NCI-H510A (cell line): ENCODE results near the gene DDX6.
"Not testable (repeated sequence)": the region's sequence is repeated elsewhere in the genome, so short reads cannot be mapped to it uniquely, and the experiment has no call there.

Source experiments
- DNase-seq: peaks from one replicate; lab custom pipeline; 2025; lab: John Stamatoyannopoulos, UW

DDX6 gene

DNA sequence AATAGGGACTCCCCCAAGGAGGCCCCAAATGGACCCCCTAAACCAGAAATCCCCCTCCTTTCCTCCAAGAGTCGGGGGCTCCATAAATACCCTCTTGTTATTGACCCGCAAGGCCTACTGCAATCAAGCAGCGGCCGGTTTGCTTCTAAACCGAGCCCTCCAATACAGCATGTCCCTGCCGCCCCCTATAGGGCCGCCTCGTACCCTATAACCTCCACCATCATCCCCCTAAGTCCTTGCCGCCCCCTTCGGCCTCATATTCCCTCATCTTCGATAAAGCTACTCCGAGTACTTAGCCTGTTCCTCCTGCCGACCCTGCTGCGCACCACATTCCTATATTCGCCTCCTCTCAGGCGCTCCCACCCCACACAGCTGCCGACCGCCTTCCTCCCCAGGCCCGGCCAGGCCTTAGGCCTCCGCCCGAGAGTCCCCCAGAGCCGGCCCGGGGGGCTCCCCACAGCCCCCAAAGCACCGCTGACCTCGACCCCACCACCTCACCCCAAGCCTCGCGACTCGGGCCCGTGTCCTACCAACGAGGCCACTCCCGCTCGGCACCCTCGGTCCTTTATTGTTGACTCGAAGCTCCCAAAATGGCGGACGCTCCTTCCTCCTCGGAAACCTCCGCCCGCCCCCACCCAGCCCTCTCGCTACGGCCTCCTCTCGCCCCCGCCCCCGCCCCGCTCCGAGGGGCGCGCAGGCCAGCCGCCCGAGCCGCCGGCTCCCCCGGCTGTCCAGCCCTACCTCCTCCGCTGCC, 430 bp downstream of the DDX6 start:
- peak; percentile 16 for DNase-seq

DNA sequence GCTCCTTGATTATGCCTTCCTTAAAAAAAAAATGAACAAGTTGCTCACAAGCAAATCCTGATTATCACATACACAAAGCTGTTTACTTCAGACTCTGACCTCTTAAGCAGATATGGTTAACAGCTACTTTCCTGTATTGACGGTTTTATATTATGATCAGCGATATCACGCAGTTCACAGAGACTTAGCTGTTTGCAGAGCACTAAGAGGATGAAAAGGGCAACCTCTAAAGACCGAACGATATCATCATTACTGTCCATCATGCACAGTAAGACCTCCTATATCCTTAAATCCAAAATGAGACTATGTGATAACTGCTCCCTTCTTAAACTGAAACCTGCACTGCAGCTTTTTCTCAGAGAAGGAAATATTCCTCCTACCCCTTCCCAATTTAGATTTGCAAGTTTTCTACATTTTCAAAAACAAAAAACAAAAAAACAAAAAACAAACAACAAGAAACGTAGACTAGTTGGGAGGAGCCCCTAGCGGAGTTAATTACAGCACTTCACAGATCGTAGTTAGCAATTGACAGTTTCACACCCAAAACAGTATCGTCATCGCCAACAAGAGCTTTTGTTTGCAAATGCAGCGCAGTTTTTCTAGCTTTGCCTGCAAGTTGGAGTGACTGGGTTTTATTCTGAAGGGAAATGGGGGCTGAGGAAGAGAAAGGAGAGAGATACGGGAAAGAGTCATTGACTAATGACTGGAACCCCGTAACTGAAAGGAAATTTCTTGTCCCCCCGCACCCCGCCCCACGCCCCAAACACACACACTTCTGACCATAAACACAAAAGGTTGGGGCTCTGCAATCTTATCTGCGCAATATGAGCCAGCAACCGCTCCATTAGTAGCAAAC, 1.2 kb downstream of the DDX6 start:
- DNase-seq, result no peak

DNA sequence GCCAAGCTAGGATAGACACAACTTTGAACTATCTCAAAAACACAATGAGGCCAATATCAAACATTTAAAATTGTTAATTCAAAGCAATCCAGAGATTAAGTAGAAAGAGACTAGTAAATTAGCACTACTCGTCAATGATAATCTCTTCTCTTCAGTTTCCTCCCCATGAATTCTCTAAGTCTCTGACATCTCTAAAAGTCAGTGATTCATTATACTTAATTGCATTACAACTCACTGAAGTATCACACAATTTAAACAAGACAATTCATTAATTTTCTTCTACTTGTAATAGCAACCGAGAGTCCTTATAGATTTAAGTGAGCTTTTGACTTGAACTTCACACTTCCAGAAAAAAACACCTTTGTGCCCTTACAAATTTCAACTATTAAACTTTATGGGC, 4.3 kb downstream of the DDX6 start:
- DNase-seq, result no peak

DNA sequence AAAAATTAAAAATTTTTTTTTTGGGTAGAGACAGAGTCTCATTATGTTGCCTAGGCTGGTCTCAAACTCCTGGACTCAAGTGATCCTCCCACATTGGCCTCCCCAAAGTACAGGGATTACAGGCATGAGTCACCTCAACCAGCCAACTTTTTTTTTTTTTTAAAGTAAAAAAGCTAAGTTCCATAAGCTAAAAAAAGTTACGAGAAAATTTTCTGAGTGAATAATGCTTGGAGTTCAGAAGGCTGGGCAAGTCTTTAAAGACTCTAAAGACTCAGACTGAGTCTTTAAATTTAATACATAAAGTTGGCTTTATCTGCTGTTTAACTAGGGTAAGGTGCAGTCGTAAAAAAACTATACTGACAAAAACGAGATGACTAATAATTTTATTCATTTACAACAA, 5.6 kb downstream of the DDX6 start:
- DNase-seq, result no peak

DNA sequence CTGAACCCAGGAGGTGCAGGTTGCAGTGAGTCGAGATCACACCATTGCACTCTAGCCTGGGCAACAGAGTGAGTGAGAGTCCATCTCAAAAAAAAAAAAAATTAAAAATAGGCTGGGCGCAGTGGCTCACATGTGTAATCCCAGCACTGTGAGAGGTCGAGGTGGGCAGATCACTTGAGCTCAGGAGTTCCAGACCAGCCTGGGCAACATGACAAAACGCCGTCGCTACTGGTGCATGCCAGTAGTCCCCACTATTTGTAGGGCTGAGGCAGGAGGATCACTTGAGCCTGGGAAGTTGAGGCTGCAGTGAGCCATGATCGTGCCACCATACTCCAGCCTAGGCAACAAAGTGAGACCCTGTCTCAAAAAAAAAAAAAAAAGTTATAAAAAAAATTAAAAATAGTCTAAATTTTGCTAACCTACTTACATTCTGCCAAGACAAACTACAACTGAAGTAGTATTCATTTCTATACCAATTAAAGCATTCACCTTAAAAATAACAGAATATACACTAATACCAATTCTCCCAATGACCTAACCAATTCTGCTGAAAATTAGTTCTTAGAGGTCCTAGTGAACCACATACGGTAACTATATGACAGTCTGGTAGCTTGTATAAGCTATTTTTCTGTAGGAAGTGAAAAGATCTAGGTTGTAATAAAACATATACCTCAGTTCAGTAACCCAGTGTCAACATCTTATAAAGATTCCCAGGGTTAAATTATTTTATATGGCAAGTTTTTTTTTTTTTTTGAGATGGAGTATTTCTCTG, 7.1 kb downstream of the DDX6 start:
- DNase-seq, result no peak

DNA sequence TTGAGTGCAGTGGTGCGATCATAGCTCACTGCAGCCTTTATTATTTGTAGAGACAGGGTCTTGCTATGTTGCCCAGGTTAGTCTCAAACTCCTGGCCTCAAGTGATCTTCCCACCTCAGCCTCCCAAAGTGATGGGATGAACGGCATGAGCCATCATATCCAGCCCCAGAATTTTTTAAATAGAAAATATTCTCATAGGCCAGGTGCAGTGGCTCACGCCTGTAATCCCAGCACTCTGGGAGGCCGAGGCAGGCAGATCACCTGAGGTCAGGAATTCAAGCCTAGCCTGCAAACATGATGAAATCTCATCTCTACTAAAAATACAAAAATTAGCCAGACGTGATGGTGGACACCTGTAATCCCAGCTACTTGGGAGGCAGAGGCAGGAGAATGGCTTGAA, 7.6 kb downstream of the DDX6 start:
- DNase-seq, result not testable (repeated sequence)

DNA sequence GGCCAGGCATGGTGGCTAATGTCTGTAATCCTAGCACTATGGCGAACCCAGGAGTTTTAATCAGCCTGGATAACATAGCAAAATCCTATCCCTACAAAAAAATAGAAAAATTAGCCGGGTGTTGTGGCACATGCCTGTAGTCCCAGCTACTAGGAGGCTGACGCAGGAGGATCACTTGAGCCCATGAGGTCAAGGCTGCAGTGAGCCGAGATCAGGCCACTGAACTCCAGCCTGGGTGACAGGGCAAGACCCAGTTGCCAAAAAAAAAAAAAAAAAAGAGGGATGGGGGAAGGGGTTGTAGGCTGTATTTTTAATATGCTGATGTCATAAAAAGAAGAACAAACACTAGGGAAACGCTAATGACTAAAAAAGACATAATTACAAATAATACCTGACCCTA, 12.1 kb downstream of the DDX6 start:
- no peak for DNase-seq

DNA sequence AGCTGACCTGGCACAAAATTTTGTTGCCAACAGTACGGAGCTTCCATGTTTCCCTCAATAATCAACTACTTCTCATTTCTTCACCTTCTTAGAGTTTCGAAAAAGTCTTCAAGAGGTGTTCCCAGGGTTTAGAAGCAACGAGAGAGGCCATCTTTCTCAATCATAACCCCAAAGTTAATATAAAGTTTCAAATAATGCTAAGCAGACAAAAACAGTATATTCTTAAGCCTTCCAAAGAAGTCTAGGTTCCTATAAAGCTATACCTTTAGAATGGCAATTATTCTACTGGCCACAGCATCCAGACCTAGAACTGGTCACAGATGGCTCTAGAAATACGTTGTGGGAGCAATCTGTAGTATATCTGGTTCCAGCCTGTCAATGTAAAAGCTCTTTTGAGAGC, 16.9 kb downstream of the DDX6 start:
- DNase-seq, result no peak

DNA sequence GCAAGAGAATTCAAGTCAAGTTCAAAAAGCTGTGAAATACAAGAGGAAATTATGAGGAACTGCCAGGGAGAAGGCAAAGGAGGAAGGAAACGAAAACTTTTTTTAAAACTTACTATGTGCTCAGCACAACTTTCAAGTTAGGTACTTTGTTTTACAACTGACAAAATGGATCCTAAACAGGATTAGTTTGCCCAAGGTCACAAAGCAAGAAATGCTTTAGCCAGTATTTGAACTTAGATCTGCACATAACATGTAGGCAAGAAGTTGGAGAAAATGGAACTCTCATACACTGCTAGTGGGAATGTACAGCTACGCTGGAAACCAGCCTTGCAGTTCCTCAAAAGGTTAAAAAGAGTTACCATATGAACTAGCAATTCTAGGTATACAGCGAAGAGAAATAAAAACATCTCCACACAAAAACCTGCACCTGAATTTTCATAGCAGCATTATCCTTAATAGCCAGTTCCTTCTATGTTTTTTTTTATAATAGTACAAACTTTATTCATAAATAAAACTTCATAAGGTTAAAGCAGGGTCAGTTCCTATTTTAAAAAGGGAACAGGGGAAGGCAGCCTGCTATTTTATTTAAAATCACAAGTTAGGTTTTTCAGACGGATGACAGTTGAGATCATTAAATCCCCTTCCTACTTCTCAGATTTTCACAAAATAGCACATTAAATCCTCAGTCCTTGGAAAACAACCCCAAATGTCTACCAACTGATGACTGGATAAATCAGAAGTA, 19.2 kb downstream of the DDX6 start:
- no peak for DNase-seq

DNA sequence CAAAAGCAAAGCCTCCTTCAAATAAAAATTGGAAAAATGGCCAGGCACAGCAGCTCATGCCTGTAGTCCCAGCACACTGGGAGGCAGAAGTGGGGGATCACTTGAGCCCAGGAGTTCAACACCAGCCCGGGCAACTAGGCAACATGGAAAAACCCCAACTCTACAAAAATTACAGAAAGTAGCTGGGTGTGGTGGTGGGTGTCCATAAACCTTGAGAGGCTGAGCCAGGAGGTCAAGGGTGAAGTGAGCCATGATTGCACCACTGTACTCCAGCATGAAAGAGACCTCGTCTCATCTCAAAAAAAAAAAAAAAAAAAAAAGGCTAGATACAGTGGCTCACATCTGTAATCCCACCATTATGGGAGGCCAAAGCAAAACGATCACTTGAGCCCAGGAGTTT, 22.3 kb downstream of the DDX6 start:
- DNase-seq, result no peak

DNA sequence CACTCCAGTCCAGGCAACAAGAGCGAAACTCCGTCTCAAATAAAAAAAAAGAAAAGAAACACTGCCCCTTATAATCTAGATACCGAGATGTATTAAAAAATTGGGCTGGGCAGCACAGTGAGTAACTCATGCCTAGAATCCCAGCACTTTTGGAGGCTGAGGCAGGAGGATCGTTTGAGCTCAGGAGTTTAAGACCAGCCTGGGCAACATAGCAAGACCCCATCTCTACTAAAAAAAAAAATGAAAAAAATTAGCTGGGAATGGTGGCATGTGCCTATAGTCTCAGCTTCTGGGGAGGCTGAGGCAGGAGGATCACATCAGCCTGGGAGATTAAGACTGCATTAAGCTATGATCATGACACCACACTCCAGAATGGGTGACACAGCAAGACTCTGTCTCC, 24.9 kb downstream of the DDX6 start:
- no peak for DNase-seq

DNA sequence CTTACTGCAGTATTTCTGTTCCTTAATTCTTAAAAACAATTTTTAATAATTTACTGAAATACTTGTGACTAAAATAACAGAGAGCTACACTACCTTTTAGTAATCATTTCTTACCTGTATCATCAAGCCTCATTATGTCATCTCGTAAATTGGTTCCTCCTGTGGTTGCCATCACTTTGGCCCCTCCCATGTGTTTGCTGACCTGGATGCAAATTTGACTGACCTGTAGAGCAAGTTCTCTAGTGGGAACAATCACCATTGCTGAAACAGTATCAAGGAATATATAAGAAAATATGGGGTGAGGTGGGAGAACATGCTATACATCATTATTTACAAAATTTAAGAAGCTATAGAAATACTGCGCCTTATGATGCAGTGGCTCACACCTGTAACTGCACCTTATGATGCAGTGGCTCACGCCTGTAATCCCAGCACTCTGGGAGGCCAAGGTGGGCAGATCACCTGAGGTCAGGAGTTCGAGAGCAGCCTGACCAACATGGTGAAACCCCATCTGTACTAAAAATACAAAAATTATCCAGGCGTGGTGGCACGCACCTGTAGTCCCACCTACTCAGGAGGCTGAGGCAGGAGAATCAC, 25.8 kb downstream of the DDX6 start:
- DNase-seq, result not testable (repeated sequence)

DNA sequence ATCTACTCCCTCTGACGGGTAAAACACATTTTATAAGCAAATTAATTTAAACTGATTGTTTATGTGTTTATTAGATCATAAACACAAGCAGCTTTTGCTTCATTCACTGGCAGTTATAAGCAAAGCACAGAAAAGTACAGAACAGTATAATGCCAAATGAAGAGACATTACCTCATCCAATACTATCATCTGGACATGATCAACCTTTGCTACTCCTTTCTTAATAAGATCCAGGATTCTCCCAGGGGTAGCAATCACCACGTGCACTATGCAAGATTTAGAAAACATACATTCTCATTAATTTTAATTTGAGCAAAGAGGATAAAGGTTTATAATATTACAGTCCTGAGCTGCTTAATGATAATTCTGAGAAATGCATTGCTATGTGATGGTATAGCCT, 27.9 kb downstream of the DDX6 start:
- DNase-seq, result no peak

DNA sequence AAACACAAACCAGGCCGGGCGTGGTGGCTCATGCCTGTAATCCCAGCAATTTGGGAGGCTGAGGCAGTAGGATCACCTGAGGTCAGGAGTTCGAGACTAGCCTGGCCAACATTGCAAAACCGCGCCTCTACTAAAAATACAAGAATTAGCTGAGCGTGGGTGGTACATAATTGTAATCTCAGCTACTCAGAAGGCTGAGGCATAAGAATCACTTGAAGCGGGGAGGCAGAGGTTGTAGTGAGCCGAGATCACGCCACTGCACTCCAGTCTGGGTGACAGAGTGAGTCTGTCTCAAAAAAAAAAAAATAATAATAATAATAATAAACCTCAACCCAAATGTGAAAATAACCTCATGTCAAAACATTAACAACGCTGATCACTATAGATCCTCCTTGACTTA, 29.0 kb downstream of the DDX6 start:
- not testable (repeated sequence) for DNase-seq

DNA sequence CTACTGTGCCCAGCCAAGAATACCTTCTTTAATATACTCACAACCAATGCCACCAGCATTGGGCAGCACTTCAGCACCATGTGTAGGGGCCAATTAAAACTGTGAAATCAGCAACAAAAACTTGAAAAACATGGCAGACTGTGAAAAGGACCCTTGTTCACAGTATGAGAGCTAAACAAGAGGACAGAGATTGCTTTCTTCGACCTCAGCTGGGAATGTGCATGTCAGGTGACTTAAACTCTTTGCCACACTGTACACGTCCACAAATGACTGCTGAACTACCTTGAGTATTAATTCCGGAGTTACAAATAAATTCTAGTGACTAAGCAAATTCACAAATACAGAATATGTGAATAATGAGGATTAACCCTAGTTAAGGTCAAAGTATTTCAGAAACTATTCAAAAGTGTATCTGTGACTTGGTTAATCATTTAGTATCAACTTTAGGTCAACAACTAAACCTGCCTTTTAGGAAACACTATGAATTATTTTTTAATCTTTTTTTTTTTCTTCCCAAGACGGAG, 33.0 kb downstream of the DDX6 start:
- DNase-seq, result no peak

DNA sequence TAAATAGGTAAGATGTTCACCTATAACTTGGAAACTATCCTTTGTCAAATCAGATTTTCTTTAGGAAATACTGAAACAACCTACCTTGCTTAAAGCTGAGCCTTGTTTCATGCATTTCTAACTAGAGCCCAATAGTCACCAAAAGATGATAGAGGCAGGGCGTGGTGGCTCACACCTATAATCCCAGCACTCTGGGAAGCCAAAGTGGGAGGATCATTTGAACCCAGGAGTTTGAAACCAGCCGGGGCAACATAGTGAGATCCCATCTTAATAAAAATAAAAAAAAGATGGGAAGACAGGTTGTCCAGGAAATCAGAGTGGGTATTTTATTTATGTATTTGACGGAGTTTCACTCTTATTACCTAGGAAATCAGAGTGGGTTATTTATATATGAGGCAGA, 38.3 kb downstream of the DDX6 start:
- DNase-seq, result no peak

DNA sequence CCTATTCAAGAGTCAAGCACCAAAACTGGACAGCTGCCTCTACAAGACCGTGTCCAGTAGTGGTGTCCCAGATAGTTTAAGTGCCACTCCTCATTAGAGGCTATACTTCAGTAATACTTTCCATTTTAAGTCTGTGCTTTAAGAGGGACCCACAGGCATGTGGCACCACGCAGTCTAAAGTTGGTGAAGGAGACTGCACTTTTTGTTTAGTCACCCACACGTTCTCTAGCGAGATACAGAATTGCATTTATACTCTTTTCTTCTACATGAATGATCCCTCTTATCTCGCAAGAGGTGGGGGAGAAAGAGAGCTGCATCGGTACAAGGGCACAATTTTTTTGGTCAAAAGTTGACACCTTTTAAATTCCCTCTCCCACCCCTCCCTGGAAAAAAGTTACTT, 41.5 kb downstream of the DDX6 start:
- no peak for DNase-seq

DNA sequence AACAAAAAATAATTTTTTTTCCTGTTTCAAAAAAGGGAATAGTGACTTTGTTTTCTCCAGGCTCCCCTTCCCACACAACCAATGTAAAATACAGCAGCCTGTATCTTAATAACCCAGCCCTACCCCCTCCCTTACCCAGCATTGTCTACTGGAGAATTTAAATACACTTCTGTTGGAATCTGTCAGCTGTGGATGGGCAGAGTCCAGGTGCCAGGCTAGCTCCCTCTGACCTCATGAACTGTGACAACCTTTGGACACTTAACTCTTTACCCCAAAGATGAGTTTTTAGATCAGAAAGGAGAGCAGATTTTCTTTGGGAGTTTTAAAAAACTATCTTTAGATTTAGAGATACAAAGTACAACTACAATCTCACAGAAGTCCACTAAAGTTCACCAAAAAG, 42.9 kb downstream of the DDX6 start:
- DNase-seq, result no peak

DNA sequence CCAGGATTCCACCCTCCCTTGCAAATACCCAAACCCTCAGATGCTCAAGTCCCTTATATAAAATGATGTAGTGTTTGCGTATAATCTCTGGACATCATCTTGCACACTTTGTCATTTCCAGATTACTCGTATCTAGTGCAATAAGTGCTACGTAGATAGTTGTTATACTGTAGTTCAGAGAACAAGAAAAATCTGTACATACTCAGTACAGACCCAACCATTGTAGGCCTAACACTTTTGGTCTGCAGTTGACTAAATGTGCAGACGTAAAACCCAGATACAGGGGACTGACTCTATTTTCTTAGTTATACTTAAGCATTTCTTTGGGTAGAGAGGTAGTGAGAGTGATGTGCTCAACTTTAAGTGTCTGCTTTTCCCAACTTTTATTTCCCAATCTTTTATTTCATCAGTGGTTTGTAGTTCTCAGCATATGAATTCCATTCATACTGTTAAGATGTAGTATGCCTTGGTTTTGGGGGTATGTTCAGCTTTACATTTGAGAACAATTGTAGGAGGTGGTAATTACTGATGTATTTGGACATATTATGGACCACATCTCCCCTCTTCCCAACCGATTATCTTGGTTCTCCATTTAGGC, 43.9 kb downstream of the DDX6 start:
- DNase-seq, result no peak

DNA sequence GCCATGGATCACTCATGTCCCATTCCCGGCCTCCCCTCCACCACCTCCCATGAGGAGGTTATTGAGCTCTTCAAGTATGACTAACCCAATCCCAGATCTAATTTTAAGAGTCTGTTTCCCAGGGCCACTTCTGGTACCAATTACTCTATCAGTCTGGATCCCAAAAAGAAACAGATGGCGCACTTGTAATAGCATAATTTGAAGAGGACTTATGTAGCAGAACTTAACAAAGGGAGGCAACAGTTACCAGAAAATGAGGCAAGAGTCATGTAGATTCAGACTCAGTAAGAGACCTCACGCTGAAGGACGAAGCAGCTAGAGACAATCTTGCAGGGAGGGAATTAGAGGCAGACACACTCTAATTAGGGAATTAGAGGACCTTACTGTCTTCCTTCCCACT, 46.9 kb downstream of the DDX6 start:
- no peak for DNase-seq

DNA sequence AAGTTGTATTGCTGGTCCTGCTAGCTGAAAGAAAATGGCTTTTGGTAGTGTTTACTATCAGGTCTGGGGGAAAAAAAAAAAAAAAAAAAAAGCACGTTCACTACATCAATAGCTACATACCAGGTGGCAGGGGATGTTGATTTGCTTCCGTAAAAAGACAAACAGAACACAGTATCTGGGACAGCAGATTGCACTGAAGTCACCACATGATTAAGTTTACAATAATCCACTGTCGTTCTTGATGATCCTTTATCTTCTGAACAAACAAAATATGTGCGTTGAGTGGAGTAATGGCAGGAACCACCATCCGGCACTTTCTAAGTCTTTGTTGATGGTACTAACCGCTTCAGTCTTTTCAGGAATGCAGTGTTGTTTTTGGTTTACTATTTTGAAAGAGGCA, 48.7 kb downstream of the DDX6 start:
- DNase-seq, result no peak
